ENCODE results near the gene MFSD11.
"Not testable (repeated sequence)": the region's sequence is repeated elsewhere in the genome, so short reads cannot be mapped to it uniquely, and the experiment has no call there.

Gene MFSD11

GRCh38 chr17:76792348-76792747 lies 54.4 kb downstream of the MFSD11 start:
- no peak for DNase-seq (ENCODE audit: low spot score)
- no peak for TF ChIP-seq CTCF (IDR thresholded peaks at IDR 0.05; ENCODE audit: extremely low read depth, missing control alignments)

- peak; percentile 40 for DNase-seq (ENCODE audit: low spot score)
- peak; percentile 22 for TF ChIP-seq CTCF (IDR thresholded peaks at IDR 0.05; ENCODE audit: extremely low read depth, missing control alignments)
Observed at GRCh38 chr17:76793775-76794174, 55.9 kb downstream of the MFSD11 start.

GRCh38 chr17:76796081-76796480 lies 58.2 kb downstream of the MFSD11 start:
- no peak for TF ChIP-seq CTCF (IDR thresholded peaks at IDR 0.05; ENCODE audit: extremely low read depth, missing control alignments)
- no peak for DNase-seq (ENCODE audit: low spot score)

- no peak for DNase-seq (ENCODE audit: low spot score)
- no peak for TF ChIP-seq CTCF (IDR thresholded peaks at IDR 0.05; ENCODE audit: extremely low read depth, missing control alignments)
Observed at GRCh38 chr17:76797241-76797840, 59.4 kb downstream of the MFSD11 start.

- DNase-seq (ENCODE audit: low spot score), result no peak
- no peak for TF ChIP-seq CTCF (IDR thresholded peaks at IDR 0.05; ENCODE audit: extremely low read depth, missing control alignments)
Observed at GRCh38 chr17:76801706-76802105, 63.8 kb downstream of the MFSD11 start.

- DNase-seq (ENCODE audit: low spot score), result no peak
- TF ChIP-seq CTCF (IDR thresholded peaks at IDR 0.05; ENCODE audit: extremely low read depth, missing control alignments), result no peak
Observed at GRCh38 chr17:76805319-76805718, 67.4 kb downstream of the MFSD11 start.

GRCh38 chr17:76806151-76806550 lies 68.2 kb downstream of the MFSD11 start:
- not testable (repeated sequence) for DNase-seq (ENCODE audit: low spot score)

- not testable (repeated sequence) for DNase-seq (ENCODE audit: low spot score)
Observed at GRCh38 chr17:76806767-76807166, 68.8 kb downstream of the MFSD11 start.
